Activated gamma-delta T cell treated with anti-CD3 and anti-CD28 coated beads, Interleukin-2, amount 50 U/mL, for 16 hours (primary cell): ENCODE data around the gene TJP2.
"Not testable (repeated sequence)": the region's sequence is repeated elsewhere in the genome, so short reads cannot be mapped to it uniquely, and the experiment has no call there.

Source experiments
- DNase-seq: peaks from one replicate; pipeline ENCODE4 v3.0.0-alpha.2; 2020; ENCODE audit warnings: low read depth

The TJP2 gene

DNA sequence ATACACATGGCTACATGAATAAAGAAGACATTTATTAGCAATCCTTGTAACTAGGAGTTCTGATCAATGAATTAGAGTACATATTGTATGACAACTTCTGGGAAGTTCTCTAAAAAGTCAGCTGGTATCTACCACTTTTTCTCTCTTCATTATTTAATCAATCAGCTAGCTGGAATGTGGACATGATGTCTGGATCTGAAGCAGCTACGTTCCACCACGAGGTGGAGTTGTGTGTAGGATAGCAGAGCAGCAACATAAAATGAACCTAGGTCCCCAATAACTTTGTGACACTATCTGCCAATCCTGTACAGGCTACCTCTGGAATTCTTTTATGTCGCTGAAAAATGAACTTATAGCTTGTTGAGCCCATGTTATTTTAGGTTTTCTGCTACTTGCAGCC is 118.0 kb downstream of the TJP2 start:
- DNase-seq, result no peak

DNA sequence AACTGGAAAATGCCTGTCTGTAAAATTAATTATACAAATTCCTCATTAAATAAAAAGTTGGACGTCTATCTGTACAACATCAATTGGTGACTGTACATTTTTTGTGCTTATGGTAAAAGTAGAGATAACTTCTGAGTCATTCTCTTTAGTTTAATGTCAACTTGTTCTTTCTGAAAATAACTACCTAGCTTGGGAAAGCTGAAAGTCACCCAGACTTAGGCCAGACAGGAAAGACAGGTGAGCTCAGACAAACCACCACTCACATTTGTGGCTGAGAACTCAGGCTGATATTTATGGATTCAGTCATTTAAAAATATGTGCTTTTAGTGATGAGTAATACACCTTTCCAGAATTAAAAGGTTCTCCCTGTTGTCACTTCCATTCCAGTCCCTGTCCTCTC is 119.1 kb downstream of the TJP2 start:
- no peak for DNase-seq

DNA sequence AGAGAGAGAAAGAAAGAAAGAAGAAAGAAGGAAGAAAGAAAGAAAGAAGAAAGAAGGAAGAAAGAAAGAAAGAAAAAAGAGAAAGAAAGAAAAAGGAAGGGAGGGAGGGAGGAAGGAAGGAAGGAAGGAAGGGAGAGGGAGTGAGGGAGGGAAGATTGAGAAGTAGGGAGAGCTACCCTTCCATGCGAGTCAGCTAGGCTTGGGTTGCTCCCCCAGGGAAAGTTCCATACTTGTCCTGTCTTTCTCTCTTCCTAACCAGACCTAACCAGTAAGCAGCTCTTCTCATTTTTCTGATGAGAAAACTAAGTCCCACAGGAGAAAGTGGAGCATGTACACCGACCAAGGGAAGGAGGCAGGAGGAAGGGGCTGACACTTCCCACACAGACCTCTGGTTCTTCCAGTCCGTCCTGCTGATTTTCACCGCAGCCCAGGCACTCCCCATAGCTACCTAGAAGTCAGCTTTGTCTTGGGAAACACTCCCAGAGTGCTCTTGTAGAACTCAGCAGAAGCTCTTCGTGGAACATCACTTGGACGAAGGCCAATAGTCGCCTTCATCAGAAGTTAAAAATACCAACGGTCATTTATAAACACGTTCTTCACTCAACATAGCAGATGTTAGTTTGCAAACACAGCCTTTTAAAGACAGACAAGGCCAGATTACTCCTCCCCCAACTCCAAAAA is 121.9 kb downstream of the TJP2 start:
- no peak for DNase-seq

DNA sequence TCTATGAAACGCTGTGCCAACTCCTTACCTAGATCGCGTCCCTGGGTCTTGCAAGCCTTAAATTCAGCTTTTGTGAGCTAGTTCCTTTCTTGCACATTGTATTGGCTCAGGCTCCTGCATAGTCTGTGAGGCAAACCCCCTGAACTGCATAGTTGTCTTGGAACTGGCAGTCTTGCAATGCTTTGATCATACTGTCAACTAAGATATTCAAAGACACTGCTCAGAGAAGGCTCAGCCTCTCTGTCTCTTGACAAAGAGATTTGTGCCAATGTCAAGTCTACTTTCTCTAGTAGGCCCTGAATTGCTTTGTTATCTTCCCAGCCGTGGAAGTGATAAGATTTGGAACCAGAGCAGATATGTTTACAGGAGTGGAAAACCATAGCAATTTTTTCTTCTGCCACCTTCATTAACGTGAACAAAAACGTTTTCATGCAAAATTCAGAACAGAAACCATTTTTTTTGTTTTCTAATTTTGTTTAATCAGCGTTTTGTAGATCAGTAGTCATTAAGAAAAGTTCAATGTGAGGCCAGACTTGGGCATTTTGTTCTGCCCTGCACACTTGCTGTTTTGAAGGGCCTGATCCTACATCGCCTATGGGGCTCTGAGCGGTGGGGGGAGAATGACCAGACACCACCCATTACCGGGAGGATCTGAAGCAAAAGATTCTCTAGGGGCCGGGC is 123.4 kb downstream of the TJP2 start:
- no peak for DNase-seq

DNA sequence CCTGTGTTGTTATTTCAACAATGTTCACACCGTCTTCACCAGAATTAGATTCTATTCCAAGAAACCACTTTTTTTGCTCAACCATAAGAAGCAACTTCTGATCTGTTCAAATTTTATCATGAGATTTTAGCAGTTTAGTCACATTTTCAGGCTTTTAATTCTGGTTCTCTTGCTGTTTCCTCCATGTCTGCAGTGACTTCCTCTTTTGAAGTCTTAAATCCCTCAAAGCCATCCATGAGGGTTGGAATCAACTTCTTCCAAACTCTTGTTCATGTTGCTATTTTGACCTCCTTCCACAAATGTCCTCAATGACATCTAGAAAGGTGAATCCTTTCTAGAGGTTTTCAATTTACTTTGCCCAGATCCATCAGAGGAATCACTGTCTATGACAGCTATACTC is 125.2 kb downstream of the TJP2 start:
- DNase-seq, result no peak

DNA sequence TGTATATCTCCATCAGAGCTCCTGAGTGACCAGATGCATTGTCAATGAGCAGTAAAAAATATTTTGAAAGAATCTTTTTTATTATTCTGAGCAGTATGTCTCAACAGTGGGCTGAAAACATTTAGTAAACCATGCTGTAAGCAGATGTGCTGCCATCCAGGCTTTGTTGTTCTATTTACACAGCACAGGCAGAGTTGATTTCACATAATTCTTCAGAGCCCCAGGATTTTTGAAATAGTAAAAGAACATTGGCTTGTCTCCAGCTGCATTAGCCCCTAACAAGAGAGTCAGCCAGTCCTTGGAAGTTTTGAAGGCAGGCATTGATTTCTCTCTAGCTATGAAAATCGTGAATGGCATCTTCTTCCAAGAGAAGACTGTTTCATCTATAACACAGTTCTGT is 125.7 kb downstream of the TJP2 start:
- DNase-seq, result no peak

DNA sequence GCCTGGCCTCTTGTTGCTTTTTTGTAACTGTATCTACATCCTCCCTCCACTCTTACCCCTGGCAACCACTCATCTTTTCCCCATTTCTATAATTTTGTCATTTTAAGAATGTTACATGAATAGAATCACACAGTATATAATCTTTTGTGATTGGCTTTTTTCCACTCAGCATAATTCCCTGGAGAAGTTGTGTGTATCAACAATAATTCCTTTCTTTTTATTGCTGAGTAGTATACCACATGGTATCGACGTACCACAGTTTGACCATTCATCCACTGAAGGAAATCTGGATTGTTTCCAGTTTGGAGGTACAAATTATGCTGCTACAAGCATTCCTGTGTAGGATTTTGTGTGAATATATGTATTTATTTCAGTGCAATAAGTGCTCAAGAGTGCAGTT is 129.3 kb downstream of the TJP2 start:
- no peak for DNase-seq

DNA sequence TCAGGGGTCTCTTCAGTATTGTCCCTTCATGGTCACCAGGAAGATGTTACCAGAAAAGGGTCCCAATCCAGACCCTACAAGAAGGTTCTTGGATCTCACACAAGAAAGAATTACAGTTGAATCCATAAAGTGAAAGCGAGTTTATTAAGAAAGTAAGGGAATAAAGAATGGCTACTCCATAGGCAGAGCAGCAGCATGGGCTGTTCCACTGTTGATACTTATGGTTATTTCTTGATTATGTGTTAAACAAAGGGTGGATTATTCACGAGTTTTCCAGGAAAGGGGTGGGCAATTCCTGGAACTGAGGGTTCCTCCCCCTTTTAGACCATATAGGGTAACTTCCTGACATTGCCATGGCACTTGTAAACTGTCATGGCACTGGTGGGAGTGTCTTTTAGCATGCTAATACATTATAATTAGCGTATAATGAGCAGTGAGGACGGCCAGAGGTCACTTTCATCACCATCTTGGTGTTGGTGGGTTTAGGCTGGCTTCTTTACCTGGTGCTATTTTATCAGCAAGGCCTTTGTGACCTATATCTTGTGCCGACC is 132.9 kb downstream of the TJP2 start:
- DNase-seq, result not testable (repeated sequence)

DNA sequence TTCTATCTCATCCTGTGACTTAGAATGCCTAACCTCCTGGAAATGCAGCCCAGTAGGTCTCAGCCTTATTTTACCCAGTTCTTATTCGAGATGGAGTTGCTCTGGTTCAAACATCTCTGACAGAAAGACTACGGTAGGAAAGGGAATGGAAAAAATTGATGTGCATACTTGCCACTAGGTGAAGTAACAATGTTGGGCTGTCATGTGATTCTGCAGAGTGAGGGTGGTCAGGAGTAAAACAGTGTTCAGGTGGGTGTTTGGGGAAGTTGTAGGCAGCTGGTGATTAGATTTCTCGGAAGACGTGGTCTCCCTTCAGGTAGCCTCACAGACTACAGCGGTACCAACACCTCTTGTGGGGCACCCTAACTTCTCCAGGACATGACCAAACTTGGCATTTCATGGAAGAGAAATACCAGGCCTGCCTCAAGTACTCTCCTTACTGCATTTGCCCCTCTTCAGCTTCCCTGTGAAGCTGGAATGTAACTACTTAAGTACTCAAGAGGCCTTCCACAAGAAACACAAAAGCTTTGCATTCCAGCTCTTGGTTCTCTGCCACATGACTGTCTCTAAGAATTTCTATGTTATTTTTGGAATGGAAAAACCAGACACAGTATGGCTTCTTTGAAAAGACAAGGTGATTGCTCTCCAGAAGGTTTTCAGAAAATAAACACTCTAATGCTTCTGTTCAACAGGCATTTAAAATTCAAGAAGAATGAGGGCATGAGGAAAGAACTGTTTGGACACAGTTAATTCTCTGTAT is 133.5 kb downstream of the TJP2 start:
- no peak for DNase-seq

DNA sequence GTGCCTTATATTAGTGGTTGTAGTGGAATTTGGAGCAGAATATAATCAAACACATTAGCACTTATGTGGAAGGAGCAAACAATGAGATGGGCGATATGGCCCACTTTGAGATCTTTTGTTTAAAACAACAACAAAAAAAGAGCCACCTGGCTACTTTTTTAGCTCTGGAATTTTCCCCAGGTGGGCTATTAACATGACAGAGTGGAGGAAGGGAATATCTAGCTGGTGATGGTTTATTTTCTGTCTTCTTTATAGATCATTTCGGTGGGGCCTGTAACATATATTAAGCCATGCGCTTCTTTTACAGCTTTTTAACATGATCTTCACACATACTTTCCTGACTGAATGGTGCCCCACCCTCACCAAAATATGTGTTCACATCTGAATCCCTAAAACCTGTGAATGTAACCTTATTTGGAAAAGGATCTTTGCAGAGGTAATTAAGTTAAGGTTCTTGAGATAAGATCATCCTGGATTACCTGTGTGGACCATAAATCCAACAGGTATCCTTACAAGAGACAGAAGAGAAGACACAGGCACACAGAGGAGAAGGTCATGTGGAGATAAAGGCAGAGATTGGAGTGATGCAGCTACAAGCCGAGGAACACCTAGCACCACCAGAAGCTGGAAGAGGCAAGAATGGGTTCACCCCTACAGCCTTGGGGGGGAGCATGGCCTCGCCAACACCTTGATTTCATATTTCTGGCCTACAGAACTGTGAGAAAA is 134.3 kb downstream of the TJP2 start:
- DNase-seq, result no peak

DNA sequence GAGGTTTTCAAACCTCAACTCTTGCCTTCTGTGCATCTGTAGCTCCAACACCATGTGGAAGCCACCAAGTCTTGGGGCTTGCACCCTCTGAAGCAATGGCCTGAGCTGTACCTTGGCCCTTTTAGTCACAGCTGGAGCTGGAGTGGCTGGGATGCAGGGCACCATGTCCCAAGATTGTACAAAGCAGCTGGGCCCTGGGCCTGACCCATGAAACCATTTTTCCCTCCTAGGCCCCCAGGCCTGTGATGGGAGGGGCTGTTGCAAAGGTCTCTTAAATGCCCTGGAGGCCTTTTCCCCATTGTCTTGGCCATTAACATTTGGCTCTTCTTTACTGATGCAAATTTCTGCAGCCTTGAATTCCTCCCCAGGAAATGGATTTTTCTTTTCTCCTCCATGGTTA is 139.1 kb downstream of the TJP2 start:
- no peak for DNase-seq

DNA sequence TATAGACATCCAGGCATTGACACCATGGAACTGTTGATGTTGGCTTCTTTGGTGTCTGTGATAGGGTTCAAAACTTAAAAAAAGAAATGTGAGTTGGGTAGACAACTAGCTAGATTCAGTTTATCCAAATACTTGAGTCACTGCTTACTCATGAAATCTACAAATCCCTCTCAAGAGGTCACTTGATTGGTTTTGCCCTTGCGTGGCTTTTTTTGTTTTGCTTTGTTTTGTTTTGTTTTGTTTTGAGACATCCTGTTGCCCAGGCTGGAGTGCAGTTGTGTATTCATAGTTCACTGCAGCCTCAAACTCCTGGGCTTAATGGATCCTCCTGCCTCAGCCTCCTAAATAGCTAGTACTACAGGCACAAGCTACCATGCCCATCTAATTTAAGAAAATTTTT is 140.5 kb downstream of the TJP2 start:
- DNase-seq, result no peak

DNA sequence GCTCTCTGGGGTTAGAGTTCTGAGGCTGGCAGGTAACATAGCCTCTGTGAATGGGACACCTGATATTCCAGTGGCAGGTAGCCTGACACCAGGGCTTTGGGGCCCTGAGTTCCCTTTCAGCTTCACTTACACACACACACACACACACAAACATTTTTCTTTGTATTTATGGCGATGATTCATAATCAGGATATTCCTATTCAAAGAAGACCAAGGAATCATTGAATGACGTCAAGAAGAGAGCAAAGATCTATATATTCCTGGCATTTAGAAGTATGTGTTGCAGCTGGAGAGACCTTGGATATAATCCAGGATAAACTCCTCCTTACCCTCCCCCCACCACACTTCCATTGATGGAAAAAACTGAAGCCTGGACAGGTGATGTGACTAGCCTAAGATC is 143.0 kb downstream of the TJP2 start:
- DNase-seq, result no peak

DNA sequence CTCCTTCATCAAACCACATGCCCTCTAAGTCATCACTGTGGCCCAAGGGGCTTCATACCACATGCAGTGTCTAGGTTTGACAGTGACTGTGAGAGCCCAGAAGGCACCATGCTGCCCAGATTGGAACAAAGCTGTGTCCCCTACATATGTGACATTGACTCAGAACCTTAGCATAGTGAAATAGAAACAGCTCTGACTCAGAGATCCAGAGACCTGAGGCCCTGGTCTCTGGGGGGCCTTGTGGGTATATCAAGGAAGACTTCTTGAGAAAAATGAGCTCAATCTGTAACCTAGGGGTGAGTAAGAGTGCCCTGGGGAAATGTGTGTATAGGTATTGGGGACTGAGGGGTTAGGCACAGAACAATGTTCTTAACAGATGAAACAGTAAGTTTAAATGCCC is 143.8 kb downstream of the TJP2 start:
- no peak for DNase-seq

DNA sequence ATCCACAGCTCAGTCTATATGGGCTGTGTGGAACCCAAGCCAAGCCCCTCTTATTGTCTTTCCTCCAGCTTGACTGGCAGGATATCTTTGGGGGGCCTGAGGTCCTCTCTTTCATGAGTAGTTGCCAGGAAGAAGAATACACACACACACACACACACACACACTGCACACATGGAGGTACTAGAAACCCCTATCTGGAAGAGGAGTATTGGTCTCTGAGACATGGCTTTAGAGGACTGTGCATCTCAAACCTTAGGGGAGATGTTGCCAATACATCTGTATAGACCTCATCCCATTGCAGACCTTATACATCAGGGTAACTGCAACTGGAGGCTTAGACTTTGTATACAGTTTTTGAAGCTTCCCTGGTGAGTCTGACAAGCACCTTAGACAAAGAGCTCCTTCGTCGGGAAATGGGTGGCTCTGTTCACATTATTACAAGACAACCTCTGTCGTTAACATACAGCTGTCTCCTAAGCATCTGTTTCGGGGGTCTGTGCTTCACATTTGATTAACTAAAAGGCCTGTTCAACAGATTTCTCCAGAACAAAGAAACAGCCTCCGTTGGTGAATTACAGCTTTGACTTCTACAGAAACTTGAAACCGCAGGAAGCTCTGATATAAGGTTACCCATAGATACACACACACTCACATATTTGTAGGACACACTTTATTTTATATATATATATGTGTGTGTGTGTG is 145.4 kb downstream of the TJP2 start:
- DNase-seq, result no peak

DNA sequence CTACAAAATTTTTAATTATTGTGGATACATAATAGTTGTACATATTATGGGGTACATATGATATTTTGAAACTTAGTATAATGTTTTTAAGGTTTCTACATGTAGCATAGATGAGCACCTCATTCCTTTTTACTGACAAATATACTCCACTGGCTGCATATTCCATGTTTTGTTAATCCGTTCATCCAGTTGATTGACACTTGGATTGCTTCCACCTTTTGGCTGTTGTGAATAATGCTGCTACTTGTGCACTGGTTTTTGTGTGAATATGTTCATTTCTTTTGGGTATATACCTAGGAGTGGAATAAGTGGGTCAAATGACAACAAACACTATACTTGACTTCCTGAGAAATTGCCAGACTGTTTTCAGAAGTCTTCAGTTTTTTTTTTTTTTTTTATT is 148.2 kb downstream of the TJP2 start:
- no peak for DNase-seq

DNA sequence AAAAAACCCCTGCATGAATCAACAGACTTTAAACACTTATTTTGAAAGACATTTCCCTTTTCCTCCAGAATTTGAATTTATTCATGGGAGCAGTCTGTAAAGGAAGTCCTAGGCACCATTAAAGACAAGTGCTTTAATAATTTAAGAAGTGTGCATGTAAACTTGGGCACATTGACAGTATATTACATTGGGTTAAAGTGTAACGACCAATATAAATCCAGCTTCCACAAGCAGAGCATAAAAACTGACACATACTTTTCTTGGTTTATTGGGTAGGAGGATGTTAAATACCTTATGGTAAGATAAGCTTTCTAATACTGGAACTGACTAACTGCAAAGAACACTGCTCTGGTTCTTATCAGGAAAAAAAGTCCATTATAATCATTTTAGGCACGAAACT is 149.8 kb downstream of the TJP2 start:
- no peak for DNase-seq
